H9 (cell line): Measurements from ENCODE around the gene SAFB. TPM values are rescaled to one million over a fixed set of nuclear protein-coding genes. Genes with fewer than 3 reads are reported as not detected.

Experiments
- DNase-seq: peaks from one replicate; pipeline ENCODE4 v3.0.0-alpha.2; 2017
- H2AFZ ChIP-seq: one replicate; pipeline ENCODE4 v1.6.1; 2013; ENCODE audit warnings: mild to moderate bottlenecking, low read length, control low read depth, moderate library complexity
- H2AK5ac ChIP-seq: 2 replicates; pipeline ENCODE4 v1.6.1; 2013; ENCODE audit warnings: low read length, control low read depth, mixed read lengths; ENCODE audit not compliant: insufficient read length
- H2BK120ac ChIP-seq: one replicate; pipeline ENCODE4 v1.6.1; 2013; ENCODE audit warnings: low read depth, mild to moderate bottlenecking, low read length, control low read depth, inconsistent platforms; ENCODE audit not compliant: poor library complexity, severe bottlenecking
- H2BK12ac ChIP-seq: 2 replicates; pipeline ENCODE4 v1.6.1; 2013; ENCODE audit warnings: low read length, control low read depth, mixed read lengths, low read depth; ENCODE audit not compliant: insufficient read length
- H2BK15ac ChIP-seq: 2 replicates; pipeline ENCODE4 v1.6.1; 2013; ENCODE audit warnings: low read depth, low read length, control low read depth
- H2BK20ac ChIP-seq: one replicate; pipeline ENCODE4 v1.6.1; 2013; ENCODE audit warnings: low read depth, mild to moderate bottlenecking, low read length, control low read depth, inconsistent platforms; ENCODE audit not compliant: poor library complexity, severe bottlenecking
- H2BK5ac ChIP-seq: 2 replicates; pipeline ENCODE4 v1.6.1; 2013; ENCODE audit warnings: low read length, control low read depth, mixed read lengths; ENCODE audit not compliant: insufficient read length
- H3K14ac ChIP-seq: 2 replicates; pipeline ENCODE4 v1.6.1; 2013; ENCODE audit warnings: low read length, control low read depth; ENCODE audit not compliant: insufficient read depth
- H3K18ac ChIP-seq: 2 replicates; pipeline ENCODE4 v1.6.1; 2013; ENCODE audit warnings: low read depth, mild to moderate bottlenecking, mixed read lengths, low read length, control low read depth; ENCODE audit not compliant: insufficient read length
- H3K23ac ChIP-seq: 2 replicates; pipeline ENCODE4 v1.6.1; 2013; ENCODE audit warnings: low read length, control low read depth, mixed read lengths, low read depth; ENCODE audit not compliant: insufficient read length
- H3K23me2 ChIP-seq: 2 replicates; pipeline ENCODE4 v1.6.1; 2013; ENCODE audit warnings: low read depth, mild to moderate bottlenecking, mixed read lengths, low read length, control low read depth; ENCODE audit not compliant: insufficient read length, poor library complexity, severe bottlenecking
- H3K27ac ChIP-seq: 2 replicates; pipeline ENCODE4 v1.5.1; 2013; ENCODE audit warnings: low read length, control low read depth, mixed read lengths, low read depth; ENCODE audit not compliant: insufficient read length
- H3K27me3 ChIP-seq: 2 replicates; pipeline ENCODE4 v1.6.1; 2013; ENCODE audit warnings: low read length, control low read depth, inconsistent platforms; ENCODE audit not compliant: insufficient read depth
- H3K4ac ChIP-seq: 2 replicates; pipeline ENCODE4 v1.6.1; 2013; ENCODE audit warnings: low read depth, mild to moderate bottlenecking, control low read depth, inconsistent platforms, low read length, moderate library complexity
- H3K4me1 ChIP-seq: 2 replicates; pipeline ENCODE4 v1.6.1; 2013; ENCODE audit warnings: low read length, control low read depth, inconsistent platforms; ENCODE audit not compliant: insufficient read depth
- H3K4me2 ChIP-seq: 2 replicates; pipeline ENCODE4 v1.6.1; 2013; ENCODE audit warnings: low read length, control low read depth, mixed read lengths; ENCODE audit not compliant: insufficient read length, insufficient read depth
- H3K56ac ChIP-seq: 2 replicates; pipeline ENCODE4 v1.6.1; 2013; ENCODE audit warnings: low read depth, mild to moderate bottlenecking, mixed read lengths, low read length, control low read depth; ENCODE audit not compliant: insufficient read length
- H3K79me1 ChIP-seq: 2 replicates; pipeline ENCODE4 v1.6.1; 2013; ENCODE audit warnings: low read depth, mild to moderate bottlenecking, moderate library complexity, low read length, control low read depth, inconsistent platforms; ENCODE audit not compliant: insufficient read depth, poor library complexity, severe bottlenecking
- H3K79me2 ChIP-seq: 2 replicates; pipeline ENCODE4 v1.6.1; 2013; ENCODE audit warnings: low read length, control low read depth, inconsistent platforms; ENCODE audit not compliant: insufficient read depth
- H3K9ac ChIP-seq: 2 replicates; pipeline ENCODE4 v1.6.1; 2013; ENCODE audit warnings: low read length, control low read depth, mixed read lengths; ENCODE audit not compliant: insufficient read length; ENCODE audit errors: extremely low read depth
- H3K9me3 ChIP-seq: one replicate; pipeline ENCODE4 v1.6.1; 2013; ENCODE audit warnings: low read depth, low read length, inconsistent platforms; ENCODE audit not compliant: control insufficient read depth
- H3T11ph ChIP-seq: one replicate; pipeline ENCODE4 v1.6.1; 2013; ENCODE audit warnings: mild to moderate bottlenecking, low read length, control low read depth, inconsistent platforms
- H4K20me1 ChIP-seq: one replicate; pipeline ENCODE4 v1.6.1; 2013; ENCODE audit not compliant: control insufficient read depth, insufficient read length, insufficient read depth
- H4K5ac ChIP-seq: 2 replicates; pipeline ENCODE4 v1.6.1; 2013; ENCODE audit warnings: low read depth, mild to moderate bottlenecking, mixed read lengths, low read length, control low read depth; ENCODE audit not compliant: insufficient read length
- H4K8ac ChIP-seq: replicated peaks from 2 replicates; pipeline ENCODE4 v1.6.1; 2013; ENCODE audit warnings: low read length, control low read depth, mixed read lengths, low read depth; ENCODE audit not compliant: insufficient read length
- H4K91ac ChIP-seq: 2 replicates; pipeline ENCODE4 v1.6.1; 2013; ENCODE audit warnings: low read depth, mild to moderate bottlenecking, moderate library complexity, mixed read lengths, low read length, control low read depth; ENCODE audit not compliant: insufficient read length
- H3K27ac Mint-ChIP-seq, 3 experiments: 2 replicates in 2 of 3; 3 replicates in 1 of 3; pipeline ENCODE4 v1.8.0; 2020 to 2021; ENCODE audit warnings: mixed read lengths in 3 of 3, mild to moderate bottlenecking in 1 of 3, moderate library complexity in 1 of 3
- H3K27me3 Mint-ChIP-seq: 2 replicates; pipeline ENCODE4 v1.8.0; 2021; ENCODE audit warnings: low read depth, mild to moderate bottlenecking, moderate library complexity, mixed read lengths
- H3K36me3 Mint-ChIP-seq, 3 experiments: 2 replicates in 2 of 3; 3 replicates in 1 of 3; pipeline ENCODE4 v1.8.0; 2020 to 2021; ENCODE audit warnings: low read depth in 3 of 3, mixed read lengths in 3 of 3; ENCODE audit not compliant: insufficient read depth in 1 of 3
- H3K4me1 Mint-ChIP-seq, 2 experiments: 2 replicates each; pipeline ENCODE4 v1.8.0; 2020; ENCODE audit warnings: mixed read lengths in 2 of 2
- H3K4me3 Mint-ChIP-seq, 2 experiments: 2 replicates in 1 of 2; 3 replicates in 1 of 2; pipeline ENCODE4 v1.8.0; 2020 to 2021; ENCODE audit warnings: mild to moderate bottlenecking in 2 of 2, mixed read lengths in 2 of 2, moderate library complexity in 1 of 2
- H3K9me3 Mint-ChIP-seq, 2 experiments: 2 replicates in 1 of 2; 3 replicates in 1 of 2; pipeline ENCODE4 v1.8.0; 2020; ENCODE audit warnings: mild to moderate bottlenecking in 2 of 2, mixed read lengths in 2 of 2, moderate library complexity in 1 of 2
- CTCF ChIP-seq: fragments of 200-600 bp; sonication (generic); conservative IDR thresholded peaks from 3 replicates; pipeline ENCODE4 v1.8.0; 2021; ENCODE audit warnings: antibody characterized with exemption, mild to moderate bottlenecking
- WGBS: extraction: QIAGEN DNeasy Blood & Tissue Kit; methylation state at CpG from one replicate; pipeline ENCODE4 v1.1.7; 2013; ENCODE audit warnings: missing lambda C conversion rate, low lambda C conversion rate, mixed read lengths; ENCODE audit not compliant: insufficient read length; ENCODE audit errors: extremely low coverage; 5-methylcytosine and 5-hydroxymethylcytosine counted together
- total RNA-seq: library from RNA; stranded (reverse); gene quantifications from 2 replicates; pipeline ENCODE4 v1.2.1, GENCODE V29; 2021

The SAFB gene
- total RNA-seq, 1 experiment from 2014 or later, result 110 TPM

GRCh38 chr19:5580161-5580571 lies 42.7 kb upstream of the SAFB start:
- H3K36me3 Mint-ChIP-seq, result no peaks in the 10 kb centered on the region; a peak in 1 of 7 replicates
- H3K9me3 Mint-ChIP-seq, result no peaks in the 10 kb centered on the region
- H3K27ac ChIP-seq, result no peak overlapping the region
- no peaks in the 10 kb centered on the region; the same call in 1 of the 2 replicates for H3K27me3 Mint-ChIP-seq
- H2BK120ac ChIP-seq, result no peak overlapping the region
- H3K9me3 ChIP-seq, result no peaks in the 10 kb centered on the region
- no peak overlapping the region for H3K4ac ChIP-seq
- H3K79me1 ChIP-seq, result no peaks in the 10 kb centered on the region
- no peak overlapping the region for H3K4me2 ChIP-seq
- H3K27me3 ChIP-seq, result no peaks in the 10 kb centered on the region
- H3K9ac ChIP-seq, result no peak overlapping the region
- WGBS, result no CpG with 5 or more reads among the region's 12 CpGs
- H4K20me1 ChIP-seq, result no peaks in the 10 kb centered on the region
- DNase-seq, result no peak
- no peak overlapping the region for H2BK15ac ChIP-seq
- no peak overlapping the region for H4K8ac ChIP-seq
- peaks cover 12 to 17% of the 10 kb centered on the region in 2 experiments for H3K4me1 Mint-ChIP-seq
- H2BK20ac ChIP-seq, result no peak overlapping the region
- H2AK5ac ChIP-seq, result no peak overlapping the region
- H3K23me2 ChIP-seq, result no peaks in the 10 kb centered on the region
- no peak overlapping the region for H3K18ac ChIP-seq
- H4K5ac ChIP-seq, result no peak overlapping the region
- no peak overlapping the region for H4K91ac ChIP-seq
- H2BK5ac ChIP-seq, result no peak overlapping the region
- no peak overlapping the region for H3K23ac ChIP-seq
- no peaks in the 10 kb centered on the region for H3K79me2 ChIP-seq
- no peak overlapping the region for H3K4me3 Mint-ChIP-seq
- H3T11ph ChIP-seq, result no peak overlapping the region
- no peak overlapping the region for H3K14ac ChIP-seq
- peak overlapping the region in 2 of 3 experiments; percentile 57 to 88; a peak in 4 of 7 replicates for H3K27ac Mint-ChIP-seq
- no peak overlapping the region for H2AFZ ChIP-seq
- H2BK12ac ChIP-seq, result no peak overlapping the region
- TF ChIP-seq CTCF, result no peak
- no peaks in the 10 kb centered on the region for H3K4me1 ChIP-seq
- no peak overlapping the region for H3K56ac ChIP-seq
